Thymus (tissue), 11 donors: ENCODE data around the gene CFAP77. TPM values are rescaled to one million over a fixed set of nuclear protein-coding genes. Genes with fewer than 3 reads are reported as not detected.

Source experiments
- DNase-seq, 9 donors: peaks; one replicate each; pipeline ENCODE4 v3.0.0-alpha.2; 2013; ENCODE audit warnings: low spot score in 9 of 9, low read depth in 6 of 9, missing footprints in 1 of 9
- H3K27ac ChIP-seq, 2 donors: one replicate each; pipeline ENCODE4 v1.5.1; 2013; ENCODE audit warnings: control low read depth in 1 of 2, low read depth in 1 of 2, low read length in 1 of 2, mild to moderate bottlenecking in 1 of 2, moderate library complexity in 1 of 2
- H3K27me3 ChIP-seq, 2 donors: one replicate each; pipeline ENCODE4 v1.5.1; 2013; ENCODE audit warnings: low read length in 1 of 2; ENCODE audit not compliant: control insufficient read depth in 2 of 2, insufficient read depth in 1 of 2
- H3K36me3 ChIP-seq, 2 donors: one replicate each; pipeline ENCODE4 v1.5.1; 2013; ENCODE audit warnings: low read length in 1 of 2, mild to moderate bottlenecking in 1 of 2, moderate library complexity in 1 of 2; ENCODE audit not compliant: control insufficient read depth in 2 of 2, insufficient read depth in 2 of 2
- H3K4me1 ChIP-seq, 2 donors: one replicate each; pipeline ENCODE4 v1.5.1; 2013; ENCODE audit warnings: low read length in 2 of 2; ENCODE audit not compliant: control insufficient read depth in 2 of 2, insufficient read depth in 2 of 2
- H3K4me3 ChIP-seq, 2 donors: one replicate each; pipeline ENCODE4 v1.5.1; 2013; ENCODE audit warnings: low read length in 2 of 2, control low read depth in 1 of 2, mild to moderate bottlenecking in 1 of 2
- H3K9me3 ChIP-seq, 2 donors: one replicate each; pipeline ENCODE4 v1.5.1; 2013; ENCODE audit warnings: low read length in 1 of 2, mild to moderate bottlenecking in 1 of 2; ENCODE audit not compliant: control insufficient read depth in 2 of 2, insufficient read depth in 1 of 2
- WGBS: extraction: QIAGEN DNeasy Blood & Tissue Kit; methylation state at CpG from one replicate; pipeline ENCODE4 v1.1.7; 2013; 5-methylcytosine and 5-hydroxymethylcytosine counted together
- polyA plus RNA-seq: library from polyadenylated mRNA; stranded (reverse); fragments of 200-250 nt; gene quantifications from one replicate; pipeline ENCODE4 v1.2.3, GENCODE V29; 2013
- total RNA-seq: library from RNA; stranded (reverse); fragments of 120-200 nt; gene quantifications from one replicate; pipeline ENCODE4 v1.2.4, GENCODE V29; 2013
- donor health status: healthy.

CFAP77 gene
- total and polyA plus RNA-seq, 2 donors, result 0.05 to 0.11 TPM

- no peaks in the 10 kb centered on the region for H3K4me1 ChIP-seq
- H3K9me3 ChIP-seq, result no peaks in the 10 kb centered on the region
- peaks cover 0 to 6% of the 10 kb centered on the region in 2 donors for H3K27me3 ChIP-seq
- H3K4me3 ChIP-seq, result no peak overlapping the region
- 76% methylated on average over 4 of the region's 4 CpGs for WGBS
- no peaks in the 10 kb centered on the region for H3K36me3 ChIP-seq
- H3K27ac ChIP-seq, result no peak overlapping the region
- DNase-seq, result no peak
Observed at GRCh38 chr9:132472199-132472598, 62.2 kb downstream of the CFAP77 start.

DNA sequence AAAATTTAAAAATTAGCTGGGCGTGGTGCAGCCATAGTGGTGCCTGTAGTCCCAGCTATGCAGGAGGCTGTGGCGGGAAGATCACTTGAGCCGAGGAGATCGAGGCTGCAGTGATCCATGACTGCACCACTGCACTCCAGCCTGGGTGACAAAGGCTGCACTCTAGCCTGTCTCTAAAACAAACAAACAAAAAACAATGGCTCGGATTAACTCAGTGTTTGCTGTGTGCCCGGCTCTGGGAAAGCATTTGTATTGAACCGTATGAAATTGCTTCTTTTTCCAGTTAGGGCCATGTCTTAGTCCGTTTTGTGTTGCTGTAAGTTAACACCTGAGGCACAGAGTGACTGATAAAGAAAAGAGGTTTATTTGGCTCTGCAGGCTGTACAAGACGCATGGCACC, 62.6 kb downstream of the CFAP77 start:
- H3K27me3 ChIP-seq, result peaks cover 0 to 6% of the 10 kb centered on the region in 2 donors
- H3K4me3 ChIP-seq, result no peak overlapping the region
- DNase-seq, result no peak
- H3K9me3 ChIP-seq, result no peaks in the 10 kb centered on the region
- no peaks in the 10 kb centered on the region for H3K36me3 ChIP-seq
- H3K27ac ChIP-seq, result no peak overlapping the region
- 91% methylated on average over 9 of the region's 9 CpGs for WGBS
- H3K4me1 ChIP-seq, result no peaks in the 10 kb centered on the region

GRCh38 chr9:132474253-132474652, 64.2 kb downstream of the CFAP77 start:
- Histone ChIP-seq H3K4me3 (no peak overlapping the region), H3K36me3 (no peaks in the 10 kb centered on the region), H3K4me1 (no peaks in the 10 kb centered on the region), H3K27ac (no peak overlapping the region), H3K27me3 (peaks cover 0 to 2% of the 10 kb centered on the region in 2 donors), H3K9me3 (no peaks in the 10 kb centered on the region)
- no peak for DNase-seq
- WGBS, result 91% methylated on average over 14 of the region's 14 CpGs

- H3K4me1 ChIP-seq, result peaks cover 0 to 18% of the 10 kb centered on the region in 2 donors
- WGBS, result 89% methylated on average over 15 of the region's 15 CpGs
- DNase-seq, result no peak
- no peaks in the 10 kb centered on the region for H3K9me3 ChIP-seq
- H3K27me3 ChIP-seq, result peaks cover 0 to 23% of the 10 kb centered on the region in 2 donors
- no peak overlapping the region for H3K27ac ChIP-seq
- H3K4me3 ChIP-seq, result no peak overlapping the region
- no peaks in the 10 kb centered on the region for H3K36me3 ChIP-seq
Observed at GRCh38 chr9:132478353-132479050, 68.5 kb downstream of the CFAP77 start.

GRCh38 chr9:132479733-132480132, 69.7 kb downstream of the CFAP77 start:
- H3K27me3 ChIP-seq, result peaks cover 0 to 24% of the 10 kb centered on the region in 2 donors
- 97% methylated on average over 10 of the region's 10 CpGs for WGBS

DNA sequence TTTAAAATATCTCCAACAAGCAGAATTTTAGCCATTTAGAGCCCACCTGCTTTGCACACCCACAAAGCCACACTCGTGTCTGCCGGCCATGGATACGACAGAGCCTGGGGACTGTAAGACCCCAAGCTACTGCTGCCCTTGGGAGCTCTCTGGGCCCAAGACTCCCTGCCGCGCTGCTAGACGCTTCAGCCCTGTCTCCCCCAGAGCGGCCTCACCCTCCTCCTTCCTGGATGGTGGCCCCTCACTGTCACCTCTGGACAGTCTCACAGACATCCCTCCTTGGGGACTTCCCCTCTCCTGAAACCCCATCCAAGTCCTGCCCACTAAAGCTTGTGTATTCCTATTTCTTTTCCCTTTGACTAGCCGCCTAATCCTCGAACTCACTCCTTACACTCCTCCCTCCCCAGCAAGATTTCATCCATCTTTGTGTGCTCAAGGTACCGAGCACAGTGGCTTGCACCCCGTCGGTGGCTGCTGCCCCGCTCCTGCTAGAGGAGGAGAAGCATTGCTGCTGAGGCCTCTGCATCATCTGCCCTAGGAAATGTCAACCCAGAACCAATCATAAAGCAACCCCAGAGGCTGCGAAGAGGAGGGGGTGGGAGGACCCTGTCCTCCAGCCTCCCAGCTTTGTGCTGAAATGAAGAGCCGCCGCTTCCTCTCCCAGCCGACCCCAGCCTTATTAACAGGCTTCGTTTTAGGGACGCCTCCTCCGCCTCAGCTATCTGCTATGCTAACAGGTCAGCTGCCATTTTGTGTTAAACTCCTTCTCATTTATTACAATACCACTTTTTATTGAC, 71.2 kb downstream of the CFAP77 start:
- no peak overlapping the region for H3K27ac ChIP-seq
- no peaks in the 10 kb centered on the region for H3K9me3 ChIP-seq
- no peak for DNase-seq
- no peak overlapping the region for H3K4me3 ChIP-seq
- peaks cover 0 to 18% of the 10 kb centered on the region in 2 donors for H3K4me1 ChIP-seq
- no peaks in the 10 kb centered on the region for H3K36me3 ChIP-seq
- 83% methylated on average over 20 of the region's 20 CpGs for WGBS
- H3K27me3 ChIP-seq, result peaks cover 0 to 34% of the 10 kb centered on the region in 2 donors

More at GRCh38 chr9:132479733-132480132, 69.7 kb downstream of the CFAP77 start:
- Histone ChIP-seq H3K9me3 (no peaks in the 10 kb centered on the region), H3K27ac (no peak overlapping the region), H3K36me3 (no peaks in the 10 kb centered on the region), H3K4me3 (no peak overlapping the region), H3K4me1 (peaks cover 0 to 18% of the 10 kb centered on the region in 2 donors)
- no peak for DNase-seq

DNA sequence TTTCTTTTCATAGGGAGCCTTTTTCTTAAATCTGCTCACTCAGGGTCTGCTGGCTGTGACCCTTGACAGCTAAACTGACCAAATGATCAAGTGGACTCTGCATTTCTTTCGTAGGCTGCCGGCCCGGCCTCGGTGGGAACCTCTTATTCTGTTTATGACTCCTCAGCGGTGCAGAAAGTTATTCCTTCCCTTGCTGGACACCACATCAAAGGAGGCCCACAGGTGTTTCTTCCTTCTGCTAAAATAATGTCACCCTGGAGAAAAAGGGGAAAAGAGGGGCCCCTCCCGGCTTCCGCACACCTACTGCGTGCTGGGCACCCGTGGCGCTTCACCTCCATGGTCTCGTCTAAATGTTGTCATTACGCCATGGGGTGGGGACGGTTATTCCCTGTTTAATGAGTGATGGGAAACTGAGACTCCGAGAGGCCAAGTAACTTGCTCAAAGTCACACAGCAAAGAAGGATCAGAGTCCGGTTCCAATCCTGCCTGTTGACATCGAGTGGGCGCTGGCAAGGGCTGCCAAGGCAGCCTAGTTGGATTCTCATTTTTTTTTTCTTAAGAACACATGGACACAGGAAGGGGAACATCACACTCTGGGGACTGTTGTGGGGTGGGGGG, 72.3 kb downstream of the CFAP77 start:
- Histone ChIP-seq H3K4me3 (no peak overlapping the region), H3K27ac (no peak overlapping the region), H3K27me3 (peaks cover 6 to 42% of the 10 kb centered on the region in 2 donors), H3K9me3 (peaks cover 0 to 4% of the 10 kb centered on the region in 2 donors), H3K36me3 (no peaks in the 10 kb centered on the region), H3K4me1 (peaks cover 0 to 22% of the 10 kb centered on the region in 2 donors)
- no peak for DNase-seq
- 73% methylated on average over 17 of the region's 17 CpGs for WGBS

DNA sequence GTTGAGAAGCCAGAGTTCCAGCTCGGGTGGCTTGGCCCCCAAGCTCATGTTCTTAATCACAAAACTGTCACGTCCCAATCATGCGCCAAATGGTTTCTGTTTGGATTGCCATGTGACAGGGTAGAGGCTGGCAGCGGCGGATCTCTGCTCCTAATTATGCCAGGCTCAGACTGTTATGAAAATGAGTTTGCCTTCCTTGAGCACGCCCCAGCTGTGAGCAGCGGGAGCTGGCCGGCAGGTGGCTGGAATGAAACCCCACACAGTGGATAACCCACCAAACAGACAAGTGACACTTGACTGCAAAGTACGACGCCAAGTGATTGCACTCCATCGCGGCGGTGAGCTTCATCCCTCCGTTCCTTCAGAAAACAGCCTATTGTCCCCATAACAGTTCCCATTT, 75.4 kb downstream of the CFAP77 start:
- DNase-seq, result no peak
- no peaks in the 10 kb centered on the region for H3K36me3 ChIP-seq
- H3K4me3 ChIP-seq, result no peak overlapping the region
- H3K27me3 ChIP-seq, result peaks cover 13 to 66% of the 10 kb centered on the region in 2 donors
- 88% methylated on average over 14 of the region's 14 CpGs for WGBS
- H3K27ac ChIP-seq, result no peak overlapping the region
- H3K9me3 ChIP-seq, result peaks cover 0 to 4% of the 10 kb centered on the region in 2 donors
- peaks cover 0 to 26% of the 10 kb centered on the region in 2 donors for H3K4me1 ChIP-seq
